ENCODE measurements around the gene ITPR2. TPM values are rescaled to one million over a fixed set of nuclear protein-coding genes. Genes with fewer than 3 reads are reported as not detected.

Gene ITPR2
- total RNA-seq, 1 donor from 2014 or later = 64.0 TPM

DNA sequence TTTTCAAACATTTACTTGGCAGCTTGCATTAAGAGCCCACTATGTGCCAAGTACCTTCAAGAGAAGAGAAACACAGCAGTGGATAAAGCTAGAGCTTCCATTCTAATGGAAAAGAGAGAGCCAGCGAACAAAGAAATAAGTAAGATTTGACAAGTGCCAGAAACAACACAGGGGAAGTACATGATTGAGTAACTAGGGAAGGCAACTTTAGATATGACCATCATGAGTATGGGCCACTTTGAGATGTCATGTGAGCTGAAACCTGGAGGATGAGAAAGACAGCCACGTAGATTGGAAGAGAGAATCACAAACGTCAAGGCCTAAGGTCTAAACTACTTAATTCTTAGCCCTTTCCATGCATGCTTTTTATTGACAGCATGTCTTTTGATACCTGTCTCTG is 121.4 kb downstream of the ITPR2 start:
- H3K9me3 ChIP-seq = no peaks in the 10 kb centered on the region
- TF ChIP-seq, protein P1, sequence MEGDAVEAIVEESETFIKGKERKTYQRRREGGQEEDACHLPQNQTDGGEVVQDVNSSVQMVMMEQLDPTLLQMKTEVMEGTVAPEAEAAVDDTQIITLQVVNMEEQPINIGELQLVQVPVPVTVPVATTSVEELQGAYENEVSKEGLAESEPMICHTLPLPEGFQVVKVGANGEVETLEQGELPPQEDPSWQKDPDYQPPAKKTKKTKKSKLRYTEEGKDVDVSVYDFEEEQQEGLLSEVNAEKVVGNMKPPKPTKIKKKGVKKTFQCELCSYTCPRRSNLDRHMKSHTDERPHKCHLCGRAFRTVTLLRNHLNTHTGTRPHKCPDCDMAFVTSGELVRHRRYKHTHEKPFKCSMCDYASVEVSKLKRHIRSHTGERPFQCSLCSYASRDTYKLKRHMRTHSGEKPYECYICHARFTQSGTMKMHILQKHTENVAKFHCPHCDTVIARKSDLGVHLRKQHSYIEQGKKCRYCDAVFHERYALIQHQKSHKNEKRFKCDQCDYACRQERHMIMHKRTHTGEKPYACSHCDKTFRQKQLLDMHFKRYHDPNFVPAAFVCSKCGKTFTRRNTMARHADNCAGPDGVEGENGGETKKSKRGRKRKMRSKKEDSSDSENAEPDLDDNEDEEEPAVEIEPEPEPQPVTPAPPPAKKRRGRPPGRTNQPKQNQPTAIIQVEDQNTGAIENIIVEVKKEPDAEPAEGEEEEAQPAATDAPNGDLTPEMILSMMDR (IDR thresholded peaks at IDR 0.05) = no peak
- no peak overlapping the region for H3K4me3 ChIP-seq
- H3K4me1 ChIP-seq = no peaks in the 10 kb centered on the region
- ATAC-seq (no peak), DNase-seq (no peak)
- no peak overlapping the region for H3K27ac ChIP-seq
- no peaks in the 10 kb centered on the region for H3K27me3 ChIP-seq (ENCODE audit: low read depth)
- intact Hi-C loops (cut with DNase I) = no loop called here
- H3K36me3 ChIP-seq = peaks cover 28% of the 10 kb centered on the region

GRCh38 chr12:26711072-26711471 is 121.9 kb downstream of the ITPR2 start:
- intact Hi-C loops (cut with DNase I) = no loop called here
- H3K27ac ChIP-seq = no peak overlapping the region
- TF ChIP-seq, protein P1 (IDR thresholded peaks at IDR 0.05) = no peak

GRCh38 chr12:26705851-26706250 is 127.1 kb downstream of the ITPR2 start:
- intact Hi-C loops (cut with DNase I) = no loop called here
- H3K4me1 ChIP-seq = peaks cover 18% of the 10 kb centered on the region
- ATAC-seq = no peak

More at GRCh38 chr12:26711072-26711471, 121.9 kb downstream of the ITPR2 start:
- Histone ChIP-seq H3K27me3 (ENCODE audit: low read depth) (no peaks in the 10 kb centered on the region), H3K4me3 (no peak overlapping the region), H3K4me1 (no peaks in the 10 kb centered on the region), H3K9me3 (no peaks in the 10 kb centered on the region), H3K36me3 (peaks cover 28% of the 10 kb centered on the region)
- no peak for DNase-seq
- no peak for ATAC-seq

GRCh38 chr12:26704684-26705460 is 128.1 kb downstream of the ITPR2 start:
- DNase-seq = no peak
- TF ChIP-seq, protein P1 (IDR thresholded peaks at IDR 0.05) = no peak

More at GRCh38 chr12:26705851-26706250, 127.1 kb downstream of the ITPR2 start:
- H3K36me3 ChIP-seq = peaks cover 8% of the 10 kb centered on the region
- H3K27me3 ChIP-seq (ENCODE audit: low read depth) = no peaks in the 10 kb centered on the region
- no peaks in the 10 kb centered on the region for H3K9me3 ChIP-seq
- no peak overlapping the region for H3K27ac ChIP-seq
- no peak for DNase-seq
- TF ChIP-seq, protein P1 (IDR thresholded peaks at IDR 0.05) = no peak
- no peak overlapping the region for H3K4me3 ChIP-seq

DNA sequence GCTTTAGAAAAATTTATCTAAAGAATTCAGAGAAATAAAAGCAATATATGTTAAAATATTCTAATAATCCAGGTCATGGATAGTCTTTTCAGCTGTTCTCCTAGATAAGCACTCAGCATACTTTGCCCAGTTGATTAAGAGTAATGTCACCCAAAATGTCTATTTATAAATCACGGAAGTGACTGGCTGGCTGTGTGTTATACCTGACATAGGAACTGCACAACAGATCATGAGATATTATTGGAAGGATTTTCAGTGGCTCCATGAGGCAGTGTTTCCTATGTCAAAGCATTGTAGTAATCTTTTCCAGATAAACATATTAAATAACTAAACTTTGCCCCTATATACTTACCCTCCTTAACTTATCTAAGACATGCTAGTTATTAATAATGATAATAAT is 128.8 kb downstream of the ITPR2 start:
- no peak for DNase-seq
- ATAC-seq = no peak
- TF ChIP-seq, protein P1 (IDR thresholded peaks at IDR 0.05) = no peak
- no peak overlapping the region for H3K27ac ChIP-seq
- no peaks in the 10 kb centered on the region for H3K9me3 ChIP-seq
- H3K4me3 ChIP-seq = no peak overlapping the region
- intact Hi-C loops (cut with DNase I) = no loop called here
- no peaks in the 10 kb centered on the region for H3K27me3 ChIP-seq (ENCODE audit: low read depth)
- no peaks in the 10 kb centered on the region for H3K36me3 ChIP-seq
- H3K4me1 ChIP-seq = peaks cover 18% of the 10 kb centered on the region

More at GRCh38 chr12:26704684-26705460, 128.1 kb downstream of the ITPR2 start:
- H3K36me3 ChIP-seq = peaks cover under 1% of the 10 kb centered on the region
- no peaks in the 10 kb centered on the region for H3K27me3 ChIP-seq (ENCODE audit: low read depth)
- no peak overlapping the region for H3K4me3 ChIP-seq
- H3K27ac ChIP-seq = no peak overlapping the region
- H3K9me3 ChIP-seq = no peaks in the 10 kb centered on the region
- H3K4me1 ChIP-seq = peaks cover 18% of the 10 kb centered on the region
- intact Hi-C loops (cut with DNase I) = no loop called here
- peak; percentile 53 to 61 for ATAC-seq
